ENCODE measurements around the gene KISS1.

GRCh38 chr1:204172404-204173029, 23.8 kb downstream of the KISS1 start:
- no peak for TF ChIP-seq CTCF (IDR thresholded peaks at IDR 0.05; ENCODE audit: low read depth, low read length, poor library complexity, severe bottlenecking)
- no peak for TF ChIP-seq EZH2phosphoT487 (IDR thresholded peaks at IDR 0.05; ENCODE audit: borderline replicate concordance, low read length)

All from DOHH2 (cell line).